GM23338 (cell line): Measurements from ENCODE around the gene CFAP74. TPM values are rescaled to one million over a fixed set of nuclear protein-coding genes. Genes with fewer than 3 reads are reported as not detected.

Experiments used
- ATAC-seq: fragments of 200-7000 bp; cut with Tn5 transposase; 3 replicates; pipeline ENCODE4 v1.9.1; 2020
- DNase-seq: peaks from one replicate; pipeline ENCODE4 v3.0.0-alpha.2; 2015; ENCODE audit warnings: low spot score
- H2AFZ ChIP-seq: fragments of 200-600 bp; sonication (generic); 2 replicates; pipeline ENCODE4 v1.8.0; 2016; ENCODE audit warnings: antibody characterized with exemption, mild to moderate bottlenecking, moderate library complexity
- H3F3A ChIP-seq: fragments of 200-600 bp; sonication (generic); replicated peaks from 2 replicates; pipeline ENCODE4 v1.8.0; 2017; ENCODE audit warnings: antibody characterized with exemption, mixed run types, low read depth
- H3K27ac ChIP-seq: fragments of 200-600 bp; sonication (generic); 2 replicates; pipeline ENCODE4 v1.6.1; 2016; ENCODE audit warnings: low read depth
- H3K27me3 ChIP-seq: fragments of 200-600 bp; sonication (generic); 2 replicates; pipeline ENCODE4 v1.8.0; 2016; ENCODE audit warnings: mild to moderate bottlenecking, mixed run types, moderate library complexity; ENCODE audit not compliant: insufficient read depth
- H3K36me3 ChIP-seq: fragments of 200-600 bp; sonication (generic); 2 replicates; pipeline ENCODE4 v1.8.0; 2016; ENCODE audit warnings: mild to moderate bottlenecking; ENCODE audit not compliant: insufficient read depth
- H3K4me1 ChIP-seq: fragments of 200-600 bp; sonication (generic); 2 replicates; pipeline ENCODE4 v1.8.0; 2016; ENCODE audit warnings: mild to moderate bottlenecking, moderate library complexity; ENCODE audit not compliant: insufficient read depth
- H3K4me2 ChIP-seq: fragments of 200-600 bp; sonication (generic); 2 replicates; pipeline ENCODE4 v1.7.1; 2017; ENCODE audit warnings: mixed run types
- H3K4me3 ChIP-seq: fragments of 200-600 bp; sonication (generic); 2 replicates; pipeline ENCODE4 v1.6.1; 2016; ENCODE audit warnings: mixed run types
- H3K79me2 ChIP-seq: fragments of 200-600 bp; sonication (generic); replicated peaks from 2 replicates; pipeline ENCODE4 v1.8.0; 2017; ENCODE audit warnings: mild to moderate bottlenecking; ENCODE audit not compliant: insufficient read depth
- H3K9me2 ChIP-seq: fragments of 200-600 bp; sonication (generic); 2 replicates; pipeline ENCODE4 v1.8.0; 2017; ENCODE audit not compliant: insufficient read depth
- H4K20me1 ChIP-seq: fragments of 200-600 bp; sonication (generic); replicated peaks from 2 replicates; pipeline ENCODE4 v1.8.0; 2017; ENCODE audit warnings: mild to moderate bottlenecking; ENCODE audit not compliant: insufficient read depth
- H3K27ac Mint-ChIP-seq: 2 replicates; pipeline ENCODE4 v1.8.0; 2020; ENCODE audit warnings: inconsistent platforms, mild to moderate bottlenecking, moderate library complexity, mixed read lengths
- H3K27me3 Mint-ChIP-seq: 3 replicates; pipeline ENCODE4 v1.8.0; 2022; ENCODE audit warnings: low read depth, mild to moderate bottlenecking, moderate library complexity, mixed read lengths, inconsistent platforms; ENCODE audit not compliant: insufficient read depth, poor library complexity
- H3K36me3 Mint-ChIP-seq: 3 replicates; pipeline ENCODE4 v1.8.0; 2021; ENCODE audit warnings: low read depth, mild to moderate bottlenecking, inconsistent platforms, moderate library complexity, mixed read lengths
- H3K4me1 Mint-ChIP-seq: 3 replicates; pipeline ENCODE4 v1.8.0; 2020; ENCODE audit warnings: mild to moderate bottlenecking, inconsistent platforms, mixed read lengths
- H3K4me3 Mint-ChIP-seq: 3 replicates; pipeline ENCODE4 v1.8.0; 2021; ENCODE audit warnings: moderate library complexity, mild to moderate bottlenecking, inconsistent platforms, mixed read lengths
- H3K9me3 Mint-ChIP-seq: 3 replicates; pipeline ENCODE4 v1.8.0; 2020; ENCODE audit warnings: moderate library complexity, mild to moderate bottlenecking, inconsistent platforms, mixed read lengths
- EZH2 ChIP-seq: fragments of 200-600 bp; sonication (generic); IDR thresholded peaks from one replicate; pipeline ENCODE4 v1.8.0; 2017; ENCODE audit warnings: antibody characterized with exemption, mild to moderate bottlenecking, low read depth; ENCODE audit not compliant: unreplicated experiment
- EZH2phosphoT487 ChIP-seq: fragments of 200-600 bp; sonication (generic); IDR thresholded peaks from one replicate; pipeline ENCODE4 v1.8.1; 2018; ENCODE audit warnings: antibody characterized with exemption; ENCODE audit not compliant: unreplicated experiment
- POLR2AphosphoS5 ChIP-seq: IDR thresholded peaks from 2 replicates; pipeline ENCODE4 v1.6.1; 2016; ENCODE audit warnings: antibody characterized with exemption, low read depth
- STAT1 ChIP-seq: IDR thresholded peaks from one replicate; pipeline ENCODE4 v1.6.1; 2016; ENCODE audit warnings: antibody characterized with exemption; ENCODE audit not compliant: unreplicated experiment
- polyA plus RNA-seq: library from polyadenylated mRNA; unstranded; fragments of >200 nt; fragmentation: Nextera tagmentation; extraction: Ambion mirVana; gene quantifications from 2 replicates; pipeline ENCODE4 v1.2.1, GENCODE V29; 2016
- total RNA-seq: library from RNA; depleted of rRNA; stranded (reverse); fragments of >200 nt; shearing (Covaris generic); gene quantifications from 2 replicates; pipeline ENCODE4 v1.2.3, GENCODE V29; 2014
- TF ChIP-seq, protein P1 (sequence below): IDR thresholded peaks from one replicate; pipeline ENCODE4 v1.6.1; 2018; ENCODE audit warnings: antibody characterized with exemption; ENCODE audit not compliant: unreplicated experiment
- TF ChIP-seq, protein P2 (sequence below), 2 experiments: fragments of 200-600 bp in 1 of 2; sonication (generic) in 1 of 2; conservative IDR thresholded peaks; 2 replicates each; pipeline versions ENCODE4 v1.5.1 to v1.6.1; 2016 to 2017; ENCODE audit warnings: antibody characterized with exemption in 2 of 2, low read depth in 2 of 2, mild to moderate bottlenecking in 2 of 2, moderate library complexity in 1 of 2
- TF ChIP-seq, protein P3 (sequence below): fragments of 250-450 bp; sonication (Bioruptor Pico); IDR thresholded peaks from 2 replicates; pipeline ENCODE4 v1.5.0; 2020; ENCODE audit warnings: mild to moderate bottlenecking, moderate library complexity
- TF ChIP-seq, protein P4 (sequence below): IDR thresholded peaks from 2 replicates; pipeline ENCODE4 v1.6.1; 2016; ENCODE audit warnings: antibody characterized with exemption

CFAP74 gene
- total and polyA plus RNA-seq, 2 experiments from 2014 or later: 0.21 TPM; not detected in 1

DNA sequence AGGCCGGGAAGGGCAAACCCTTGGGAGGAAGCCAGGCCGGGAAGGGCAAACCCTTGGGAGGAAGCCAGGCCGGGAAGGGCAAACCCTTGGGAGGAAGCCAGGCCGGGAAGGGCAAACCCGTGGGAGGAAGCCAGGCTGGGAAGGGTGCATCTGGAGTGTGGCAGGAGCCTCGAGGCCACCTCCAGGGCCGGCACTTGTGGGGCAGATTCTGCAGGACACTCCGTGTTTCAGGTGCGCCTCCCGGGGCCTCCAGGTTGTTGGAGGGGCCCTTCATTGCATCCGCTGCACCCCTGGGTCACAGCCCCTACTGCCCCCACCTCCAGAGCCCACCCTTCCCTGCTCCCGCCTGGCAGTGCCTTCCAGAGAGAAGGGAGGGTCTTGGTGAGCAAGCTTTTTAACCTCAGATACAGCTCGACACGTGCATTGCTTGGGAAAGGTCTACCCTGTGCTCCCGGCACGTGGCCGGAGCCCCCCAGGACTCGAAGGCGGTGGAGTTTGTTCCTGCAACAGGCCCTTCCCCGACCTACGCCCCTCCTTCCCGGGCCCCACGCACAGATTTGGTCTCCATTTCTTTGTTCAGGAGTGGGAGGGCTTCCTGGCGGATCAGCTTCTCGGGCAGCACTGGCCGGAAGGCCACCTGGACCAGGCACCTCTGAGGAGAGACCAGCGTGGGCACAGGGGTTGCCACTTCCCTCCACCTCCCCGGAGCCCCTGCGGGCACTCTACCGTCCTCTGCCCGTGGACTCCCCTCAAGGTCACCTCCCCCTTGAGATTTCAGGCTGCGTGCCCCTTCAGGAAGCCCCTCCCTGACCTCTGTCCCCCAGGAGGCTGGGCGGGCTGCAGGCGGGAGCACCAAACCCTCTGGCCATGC, 75.1 kb downstream of the CFAP74 start (continued):
- TF ChIP-seq, protein P1, sequence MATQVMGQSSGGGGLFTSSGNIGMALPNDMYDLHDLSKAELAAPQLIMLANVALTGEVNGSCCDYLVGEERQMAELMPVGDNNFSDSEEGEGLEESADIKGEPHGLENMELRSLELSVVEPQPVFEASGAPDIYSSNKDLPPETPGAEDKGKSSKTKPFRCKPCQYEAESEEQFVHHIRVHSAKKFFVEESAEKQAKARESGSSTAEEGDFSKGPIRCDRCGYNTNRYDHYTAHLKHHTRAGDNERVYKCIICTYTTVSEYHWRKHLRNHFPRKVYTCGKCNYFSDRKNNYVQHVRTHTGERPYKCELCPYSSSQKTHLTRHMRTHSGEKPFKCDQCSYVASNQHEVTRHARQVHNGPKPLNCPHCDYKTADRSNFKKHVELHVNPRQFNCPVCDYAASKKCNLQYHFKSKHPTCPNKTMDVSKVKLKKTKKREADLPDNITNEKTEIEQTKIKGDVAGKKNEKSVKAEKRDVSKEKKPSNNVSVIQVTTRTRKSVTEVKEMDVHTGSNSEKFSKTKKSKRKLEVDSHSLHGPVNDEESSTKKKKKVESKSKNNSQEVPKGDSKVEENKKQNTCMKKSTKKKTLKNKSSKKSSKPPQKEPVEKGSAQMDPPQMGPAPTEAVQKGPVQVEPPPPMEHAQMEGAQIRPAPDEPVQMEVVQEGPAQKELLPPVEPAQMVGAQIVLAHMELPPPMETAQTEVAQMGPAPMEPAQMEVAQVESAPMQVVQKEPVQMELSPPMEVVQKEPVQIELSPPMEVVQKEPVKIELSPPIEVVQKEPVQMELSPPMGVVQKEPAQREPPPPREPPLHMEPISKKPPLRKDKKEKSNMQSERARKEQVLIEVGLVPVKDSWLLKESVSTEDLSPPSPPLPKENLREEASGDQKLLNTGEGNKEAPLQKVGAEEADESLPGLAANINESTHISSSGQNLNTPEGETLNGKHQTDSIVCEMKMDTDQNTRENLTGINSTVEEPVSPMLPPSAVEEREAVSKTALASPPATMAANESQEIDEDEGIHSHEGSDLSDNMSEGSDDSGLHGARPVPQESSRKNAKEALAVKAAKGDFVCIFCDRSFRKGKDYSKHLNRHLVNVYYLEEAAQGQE: no peak
- TF ChIP-seq, protein P2, sequence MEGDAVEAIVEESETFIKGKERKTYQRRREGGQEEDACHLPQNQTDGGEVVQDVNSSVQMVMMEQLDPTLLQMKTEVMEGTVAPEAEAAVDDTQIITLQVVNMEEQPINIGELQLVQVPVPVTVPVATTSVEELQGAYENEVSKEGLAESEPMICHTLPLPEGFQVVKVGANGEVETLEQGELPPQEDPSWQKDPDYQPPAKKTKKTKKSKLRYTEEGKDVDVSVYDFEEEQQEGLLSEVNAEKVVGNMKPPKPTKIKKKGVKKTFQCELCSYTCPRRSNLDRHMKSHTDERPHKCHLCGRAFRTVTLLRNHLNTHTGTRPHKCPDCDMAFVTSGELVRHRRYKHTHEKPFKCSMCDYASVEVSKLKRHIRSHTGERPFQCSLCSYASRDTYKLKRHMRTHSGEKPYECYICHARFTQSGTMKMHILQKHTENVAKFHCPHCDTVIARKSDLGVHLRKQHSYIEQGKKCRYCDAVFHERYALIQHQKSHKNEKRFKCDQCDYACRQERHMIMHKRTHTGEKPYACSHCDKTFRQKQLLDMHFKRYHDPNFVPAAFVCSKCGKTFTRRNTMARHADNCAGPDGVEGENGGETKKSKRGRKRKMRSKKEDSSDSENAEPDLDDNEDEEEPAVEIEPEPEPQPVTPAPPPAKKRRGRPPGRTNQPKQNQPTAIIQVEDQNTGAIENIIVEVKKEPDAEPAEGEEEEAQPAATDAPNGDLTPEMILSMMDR (conservative IDR thresholded peaks at IDR 0.05; ENCODE audit: low read depth in 2 of 2): no peak

DNA sequence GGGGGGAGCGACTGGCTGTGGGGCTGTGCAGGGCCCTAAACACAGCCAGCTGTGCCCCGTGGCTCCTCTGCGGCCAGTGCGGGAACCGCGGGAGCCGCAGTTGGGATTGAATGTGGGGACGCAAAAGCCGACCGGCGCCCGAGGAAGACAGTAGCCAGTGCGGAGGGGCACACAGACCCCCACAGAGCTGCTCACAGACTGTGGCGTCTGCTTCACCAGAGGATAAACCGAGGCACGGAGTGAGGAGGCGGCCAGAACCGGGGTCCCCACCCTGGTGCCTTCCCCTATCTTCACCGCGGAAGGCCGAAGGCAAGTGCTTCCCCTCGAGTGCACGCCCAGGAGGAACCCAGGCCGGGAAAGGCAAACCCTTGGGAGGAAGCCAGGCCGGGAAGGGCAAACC, 75.8 kb downstream of the CFAP74 start:
- H3K27me3 ChIP-seq: no peaks in the 10 kb centered on the region
- no peaks in the 10 kb centered on the region for H3K79me2 ChIP-seq
- H3K4me1 ChIP-seq: no peaks in the 10 kb centered on the region
- no peaks in the 10 kb centered on the region for H3K36me3 ChIP-seq
- no peaks in the 10 kb centered on the region for H3K9me2 ChIP-seq
- H3K27me3 Mint-ChIP-seq: peaks cover 5% of the 10 kb centered on the region
- DNase-seq (no peak), ATAC-seq (no peak)
- peaks cover 12% of the 10 kb centered on the region for H3K9me3 Mint-ChIP-seq
- H3K4me1 Mint-ChIP-seq: no peaks in the 10 kb centered on the region; the same call in 2 of the 3 replicates
- H3K4me3 Mint-ChIP-seq: no peak overlapping the region
- no peak overlapping the region for H3K27ac ChIP-seq
- no peak overlapping the region for H3K27ac Mint-ChIP-seq
- no peak overlapping the region for H3K4me3 ChIP-seq
- H3K36me3 Mint-ChIP-seq: no peaks in the 10 kb centered on the region
- H3F3A ChIP-seq: 0 out of 2 replicates have a peak, but pooled peaks cover 3% of the 10 kb centered on the region
- H3K4me2 ChIP-seq: no peak overlapping the region
- H2AFZ ChIP-seq: no peak overlapping the region
- no peaks in the 10 kb centered on the region for H4K20me1 ChIP-seq
- TF ChIP-seq POLR2AphosphoS5 (no peak), EZH2phosphoT487 (no peak), STAT1 (no peak), EZH2 (no peak)
- TF ChIP-seq, protein P2 (conservative IDR thresholded peaks at IDR 0.05; ENCODE audit: low read depth in 2 of 2): no peak
- TF ChIP-seq, protein P3, sequence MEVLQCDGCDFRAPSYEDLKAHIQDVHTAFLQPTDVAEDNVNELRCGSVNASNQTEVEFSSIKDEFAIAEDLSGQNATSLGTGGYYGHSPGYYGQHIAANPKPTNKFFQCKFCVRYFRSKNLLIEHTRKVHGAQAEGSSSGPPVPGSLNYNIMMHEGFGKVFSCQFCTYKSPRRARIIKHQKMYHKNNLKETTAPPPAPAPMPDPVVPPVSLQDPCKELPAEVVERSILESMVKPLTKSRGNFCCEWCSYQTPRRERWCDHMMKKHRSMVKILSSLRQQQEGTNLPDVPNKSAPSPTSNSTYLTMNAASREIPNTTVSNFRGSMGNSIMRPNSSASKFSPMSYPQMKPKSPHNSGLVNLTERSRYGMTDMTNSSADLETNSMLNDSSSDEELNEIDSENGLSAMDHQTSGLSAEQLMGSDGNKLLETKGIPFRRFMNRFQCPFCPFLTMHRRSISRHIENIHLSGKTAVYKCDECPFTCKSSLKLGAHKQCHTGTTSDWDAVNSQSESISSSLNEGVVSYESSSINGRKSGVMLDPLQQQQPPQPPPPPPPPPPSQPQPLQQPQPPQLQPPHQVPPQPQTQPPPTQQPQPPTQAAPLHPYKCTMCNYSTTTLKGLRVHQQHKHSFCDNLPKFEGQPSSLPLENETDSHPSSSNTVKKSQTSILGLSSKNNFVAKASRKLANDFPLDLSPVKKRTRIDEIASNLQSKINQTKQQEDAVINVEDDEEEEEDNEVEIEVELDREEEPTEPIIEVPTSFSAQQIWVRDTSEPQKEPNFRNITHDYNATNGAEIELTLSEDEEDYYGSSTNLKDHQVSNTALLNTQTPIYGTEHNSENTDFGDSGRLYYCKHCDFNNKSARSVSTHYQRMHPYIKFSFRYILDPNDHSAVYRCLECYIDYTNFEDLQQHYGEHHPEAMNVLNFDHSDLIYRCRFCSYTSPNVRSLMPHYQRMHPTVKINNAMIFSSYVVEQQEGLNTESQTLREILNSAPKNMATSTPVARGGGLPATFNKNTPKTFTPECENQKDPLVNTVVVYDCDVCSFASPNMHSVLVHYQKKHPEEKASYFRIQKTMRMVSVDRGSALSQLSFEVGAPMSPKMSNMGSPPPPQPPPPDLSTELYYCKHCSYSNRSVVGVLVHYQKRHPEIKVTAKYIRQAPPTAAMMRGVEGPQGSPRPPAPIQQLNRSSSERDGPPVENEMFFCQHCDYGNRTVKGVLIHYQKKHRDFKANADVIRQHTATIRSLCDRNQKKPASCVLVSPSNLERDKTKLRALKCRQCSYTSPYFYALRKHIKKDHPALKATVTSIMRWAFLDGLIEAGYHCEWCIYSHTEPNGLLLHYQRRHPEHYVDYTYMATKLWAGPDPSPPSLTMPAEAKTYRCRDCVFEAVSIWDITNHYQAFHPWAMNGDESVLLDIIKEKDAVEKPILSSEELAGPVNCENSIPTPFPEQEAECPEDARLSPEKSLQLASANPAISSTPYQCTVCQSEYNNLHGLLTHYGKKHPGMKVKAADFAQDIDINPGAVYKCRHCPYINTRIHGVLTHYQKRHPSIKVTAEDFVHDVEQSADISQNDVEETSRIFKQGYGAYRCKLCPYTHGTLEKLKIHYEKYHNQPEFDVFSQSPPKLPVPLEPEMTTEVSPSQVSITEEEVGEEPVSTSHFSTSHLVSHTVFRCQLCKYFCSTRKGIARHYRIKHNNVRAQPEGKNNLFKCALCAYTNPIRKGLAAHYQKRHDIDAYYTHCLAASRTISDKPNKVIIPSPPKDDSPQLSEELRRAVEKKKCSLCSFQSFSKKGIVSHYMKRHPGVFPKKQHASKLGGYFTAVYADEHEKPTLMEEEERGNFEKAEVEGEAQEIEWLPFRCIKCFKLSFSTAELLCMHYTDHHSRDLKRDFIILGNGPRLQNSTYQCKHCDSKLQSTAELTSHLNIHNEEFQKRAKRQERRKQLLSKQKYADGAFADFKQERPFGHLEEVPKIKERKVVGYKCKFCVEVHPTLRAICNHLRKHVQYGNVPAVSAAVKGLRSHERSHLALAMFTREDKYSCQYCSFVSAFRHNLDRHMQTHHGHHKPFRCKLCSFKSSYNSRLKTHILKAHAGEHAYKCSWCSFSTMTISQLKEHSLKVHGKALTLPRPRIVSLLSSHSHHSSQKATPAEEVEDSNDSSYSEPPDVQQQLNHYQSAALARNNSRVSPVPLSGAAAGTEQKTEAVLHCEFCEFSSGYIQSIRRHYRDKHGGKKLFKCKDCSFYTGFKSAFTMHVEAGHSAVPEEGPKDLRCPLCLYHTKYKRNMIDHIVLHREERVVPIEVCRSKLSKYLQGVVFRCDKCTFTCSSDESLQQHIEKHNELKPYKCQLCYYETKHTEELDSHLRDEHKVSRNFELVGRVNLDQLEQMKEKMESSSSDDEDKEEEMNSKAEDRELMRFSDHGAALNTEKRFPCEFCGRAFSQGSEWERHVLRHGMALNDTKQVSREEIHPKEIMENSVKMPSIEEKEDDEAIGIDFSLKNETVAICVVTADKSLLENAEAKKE (CRISPR knock-in tag): no peak
- TF ChIP-seq, protein P4, sequence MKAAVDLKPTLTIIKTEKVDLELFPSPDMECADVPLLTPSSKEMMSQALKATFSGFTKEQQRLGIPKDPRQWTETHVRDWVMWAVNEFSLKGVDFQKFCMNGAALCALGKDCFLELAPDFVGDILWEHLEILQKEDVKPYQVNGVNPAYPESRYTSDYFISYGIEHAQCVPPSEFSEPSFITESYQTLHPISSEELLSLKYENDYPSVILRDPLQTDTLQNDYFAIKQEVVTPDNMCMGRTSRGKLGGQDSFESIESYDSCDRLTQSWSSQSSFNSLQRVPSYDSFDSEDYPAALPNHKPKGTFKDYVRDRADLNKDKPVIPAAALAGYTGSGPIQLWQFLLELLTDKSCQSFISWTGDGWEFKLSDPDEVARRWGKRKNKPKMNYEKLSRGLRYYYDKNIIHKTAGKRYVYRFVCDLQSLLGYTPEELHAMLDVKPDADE: no peak
